Measurements from ENCODE around the gene DEFB125.
"Not testable (repeated sequence)": the region's sequence is repeated elsewhere in the genome, so short reads cannot be mapped to it uniquely, and the experiment has no call there.

DEFB125 gene

GRCh38 chr20:87401-87800, at the start of gene DEFB125:
TSS of gene DEFB125 (plus strand) at chr20:87672. CDS start at chr20:87710, 38 bp downstream.
- no peak for DNase-seq

DNA sequence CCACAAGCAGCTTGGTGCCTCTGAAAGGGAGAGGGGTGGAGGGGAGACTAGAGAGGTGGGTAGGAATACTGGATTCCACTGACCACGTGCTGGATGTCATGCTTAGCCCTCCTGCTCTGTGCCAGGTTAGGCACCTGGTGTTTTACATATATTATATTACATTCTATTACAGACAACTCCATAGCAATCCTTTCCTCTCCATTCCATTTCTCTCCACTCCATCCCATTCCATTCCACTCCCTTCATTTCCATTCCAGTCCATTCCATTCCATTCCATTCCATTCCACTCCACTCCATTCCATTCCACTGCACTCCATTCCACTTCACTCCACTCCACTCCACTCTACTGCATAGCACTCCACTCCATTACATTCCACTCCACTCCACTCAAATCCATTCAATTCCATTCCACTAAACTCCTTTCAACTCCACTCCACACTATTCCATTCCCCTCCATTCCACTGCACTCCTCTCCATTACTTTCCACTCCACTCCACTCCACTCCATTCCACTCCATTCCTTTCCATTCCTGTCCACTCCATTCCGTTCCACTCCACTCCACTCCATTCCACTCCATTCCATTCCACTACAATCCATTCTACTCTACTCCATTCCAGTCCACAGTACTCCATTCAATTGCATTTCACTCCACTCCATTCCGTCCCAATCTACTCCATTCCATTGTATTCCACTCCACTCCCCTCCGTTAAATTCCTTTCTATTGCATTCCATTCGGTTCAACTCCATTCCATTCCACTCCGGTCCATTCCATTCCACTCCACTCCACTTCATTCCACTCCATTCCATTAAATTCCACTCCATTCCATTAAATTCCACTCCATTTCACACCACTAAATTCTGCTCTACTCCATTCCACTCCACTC, 27.2 kb upstream of the DEFB125 start:
- no peak for DNase-seq

- DNase-seq: no peak
Measured at GRCh38 chr20:61230-61629, 26.2 kb upstream of the DEFB125 start.

DNA sequence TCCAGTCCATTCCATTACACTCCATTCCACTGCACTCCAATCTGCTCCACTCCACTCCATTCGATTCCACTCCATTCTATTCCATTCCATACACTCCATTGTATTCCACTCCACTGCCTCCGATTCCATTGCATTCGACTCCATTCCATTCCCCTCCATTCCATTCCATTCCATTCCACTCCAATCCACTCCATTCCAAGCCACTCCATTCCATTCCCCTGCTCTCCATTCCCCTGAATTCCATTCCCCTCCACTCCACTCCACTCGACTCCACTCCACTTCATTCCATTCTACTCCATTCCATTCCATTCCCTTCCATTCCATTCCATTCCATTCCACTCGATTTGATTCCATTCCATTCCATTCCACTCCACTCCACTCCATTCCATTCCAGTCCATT, 25.7 kb upstream of the DEFB125 start:
- no peak for DNase-seq

DNA sequence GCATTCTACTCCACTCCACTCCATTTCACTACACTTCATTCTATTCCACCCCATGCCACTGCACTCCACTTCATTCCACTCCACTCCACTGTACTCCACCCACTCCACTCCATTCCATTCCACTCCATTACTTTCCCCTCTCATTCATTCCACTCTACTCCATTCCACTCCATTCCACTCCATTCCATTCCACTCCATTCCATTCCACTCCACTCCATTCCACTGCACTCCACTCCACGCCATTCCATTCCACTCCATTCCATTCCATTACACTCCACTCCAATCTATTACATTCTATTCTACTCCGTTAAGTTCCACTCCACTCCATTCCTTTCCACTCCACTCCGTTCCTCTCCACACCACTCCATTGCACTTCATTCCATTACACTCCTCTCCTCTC, 25.0 kb upstream of the DEFB125 start:
- no peak for DNase-seq

GRCh38 chr20:64026-64603, 23.4 kb upstream of the DEFB125 start:
- DNase-seq: no peak

DNA sequence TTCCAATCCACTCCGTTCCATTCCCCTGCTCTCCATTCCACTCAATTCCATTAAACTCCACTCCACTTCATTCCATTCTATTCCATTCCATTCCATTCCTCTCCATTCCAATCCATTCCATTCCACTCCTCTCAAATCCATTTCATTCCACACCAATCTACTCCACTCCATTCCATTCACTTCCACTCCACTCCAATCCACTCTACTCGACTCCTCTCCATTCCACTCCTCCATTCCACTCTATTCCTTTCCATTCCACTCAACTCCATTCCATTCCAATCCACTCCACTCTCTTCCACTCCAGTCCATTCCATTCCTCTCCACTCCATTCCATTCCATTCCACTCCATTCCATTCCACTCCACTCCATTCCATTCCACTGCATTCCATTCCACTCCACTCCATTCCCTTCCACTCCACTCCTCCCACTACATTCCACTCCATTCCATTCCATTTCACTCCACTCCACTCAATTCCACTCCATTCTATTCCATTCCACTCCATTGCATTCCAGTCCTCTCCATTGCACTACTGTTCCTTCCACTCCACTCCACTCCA, 22.6 kb upstream of the DEFB125 start:
- DNase-seq: no peak

- DNase-seq: no peak
Measured at GRCh38 chr20:77231-77630, 10.2 kb upstream of the DEFB125 start.

GRCh38 chr20:78338-78737, 9.1 kb upstream of the DEFB125 start:
- no peak for DNase-seq

- no peak for DNase-seq
Measured at GRCh38 chr20:79565-79964, 7.9 kb upstream of the DEFB125 start.

- no peak for DNase-seq
Measured at GRCh38 chr20:90651-91050, 3.2 kb downstream of the DEFB125 start.

- DNase-seq: no peak
Measured at GRCh38 chr20:93641-94040, 6.2 kb downstream of the DEFB125 start.

GRCh38 chr20:95215-95614, 7.7 kb downstream of the DEFB125 start:
- DNase-seq: no peak

- not testable (repeated sequence) for DNase-seq
Measured at GRCh38 chr20:97691-98090, 10.2 kb downstream of the DEFB125 start.

DNA sequence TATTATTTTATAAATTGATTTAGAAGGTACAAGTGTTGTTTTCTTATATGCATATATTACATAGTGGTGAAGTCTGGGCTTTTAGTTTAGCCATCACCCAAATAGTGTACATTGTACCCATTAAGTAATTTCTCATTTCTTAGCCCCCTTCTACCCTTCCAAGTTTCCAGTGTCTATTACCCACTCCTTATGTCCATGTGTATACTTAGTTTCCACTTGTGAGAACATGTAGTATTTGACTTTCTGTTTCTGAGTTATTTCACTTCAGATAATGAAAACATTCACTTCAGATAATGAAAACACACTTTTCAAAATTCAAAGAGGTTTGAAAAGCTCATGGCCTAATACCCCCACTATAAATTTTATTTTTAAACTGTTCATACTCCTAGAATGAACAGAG, 14.5 kb downstream of the DEFB125 start:
- no peak for DNase-seq

DNA sequence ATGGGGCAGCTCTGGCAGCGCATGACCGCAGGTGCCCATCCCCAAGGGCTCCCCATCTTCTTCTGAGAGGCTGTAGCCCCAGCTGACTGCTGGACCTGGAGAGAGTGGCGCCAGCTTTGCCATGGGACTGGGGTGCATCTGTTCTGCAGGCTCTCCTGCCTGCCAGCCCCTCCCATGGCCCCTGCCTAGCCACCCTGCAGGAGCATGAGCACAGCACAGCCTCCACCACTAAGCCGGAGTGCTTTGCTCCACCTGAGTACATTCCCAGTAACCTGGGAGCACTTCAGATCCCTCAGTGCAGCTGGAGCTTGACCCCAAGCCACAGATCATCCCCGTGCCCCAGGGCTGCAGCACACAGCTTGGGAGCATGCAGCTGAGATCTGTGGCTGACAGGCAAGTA, 16.0 kb downstream of the DEFB125 start:
- DNase-seq: no peak

DNA sequence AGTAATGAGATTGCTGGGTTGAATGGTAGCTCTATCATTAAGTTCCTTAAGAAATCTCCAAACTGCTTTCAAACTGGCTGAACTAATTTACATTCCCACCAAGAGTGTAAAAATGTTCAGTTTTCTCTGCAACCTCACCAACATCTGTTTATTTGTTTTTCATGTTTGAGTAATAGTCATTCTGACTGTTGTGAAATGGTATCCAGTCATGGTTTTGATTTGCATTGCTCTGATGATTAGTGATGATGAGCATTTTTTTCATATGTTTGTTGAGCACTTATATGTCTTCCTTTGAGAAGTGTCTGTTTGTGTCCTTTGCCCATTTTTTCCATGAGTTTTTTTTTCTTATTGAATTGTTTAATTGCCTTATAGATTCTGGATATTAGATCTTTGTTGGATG, 24.9 kb downstream of the DEFB125 start:
- DNase-seq: no peak

- no peak for DNase-seq
Measured at GRCh38 chr20:117518-117917, 30.0 kb downstream of the DEFB125 start.

GRCh38 chr20:129786-130323, 42.4 kb downstream of the DEFB125 start:
- DNase-seq: not testable (repeated sequence)

- DNase-seq: no peak
Measured at GRCh38 chr20:137668-138490, 50.4 kb downstream of the DEFB125 start.

- no peak for DNase-seq
Measured at GRCh38 chr20:142290-142689, 54.8 kb downstream of the DEFB125 start, which contains the start of gene DEFB126. TSS of gene DEFB126 (plus strand) at chr20:142590. CDS start at chr20:142629, 39 bp downstream.

- no peak for DNase-seq
Measured at GRCh38 chr20:145877-146276, 58.4 kb downstream of the DEFB125 start.
